GM12878 (cell line): Measurements from ENCODE around the gene MMP15. TPM values are rescaled to one million over a fixed set of nuclear protein-coding genes. Genes with fewer than 3 reads are reported as not detected.

Experiments
- ATAC-seq: fragments of 200-7000 bp; cut with Tn5 transposase; 3 replicates; pipeline ENCODE4 v1.9.1; 2020; ENCODE audit warnings: mild to moderate bottlenecking, moderate library complexity
- BruUV-seq: library from RNA; stranded (reverse); fragments of 400-500 nt; replicated peaks from 2 replicates; lab custom pipeline; 2021; lab: Mats Ljungman, UMichigan
- CTCF ChIA-PET: fragments of 300-600 bp; sonication (Branson Sonifier 250); formaldehyde crosslinking; extraction: SDS; loops from one replicate; lab custom pipeline; 2021; ENCODE audit warnings: inconsistent platforms; lab: Yijun Ruan, JAX
- POLR2A ChIA-PET: fragments of 350-600 bp; formaldehyde crosslinking; extraction: SDS; loops from one replicate; lab custom pipeline; 2021; ENCODE audit warnings: inconsistent platforms; lab: Charles Lee
- RAD21 ChIA-PET: fragments of 300-600 bp; sonication (Branson Sonifier 250); formaldehyde crosslinking; loops from one replicate; lab custom pipeline; 2023; ENCODE audit warnings: antibody characterized with exemption; ENCODE audit not compliant: unreplicated experiment; lab: Charles Lee
- SMC1A ChIA-PET: fragments of 300-600 bp; sonication (Branson Sonifier 250); formaldehyde crosslinking; loops from one replicate; lab custom pipeline; 2023; ENCODE audit not compliant: unreplicated experiment, uncharacterized antibody; lab: Charles Lee
- DNase-seq: peaks from one replicate; pipeline ENCODE4 v3.0.0-alpha.2; 2011; ENCODE audit warnings: low read depth, low spot score
- FAIRE-seq: peaks from 3 replicates; lab custom pipeline; 2011; peaks lifted over from hg19 to GRCh38; lab: Jason Lieb, UNC
- H2AFZ ChIP-seq: 2 replicates; pipeline ENCODE4 v1.6.0; 2011; ENCODE audit warnings: low read depth, low read length, control low read depth; ENCODE audit not compliant: control insufficient read depth
- H3K27ac ChIP-seq: 2 replicates; pipeline ENCODE4 v1.5.1; 2011; ENCODE audit warnings: control low read depth; ENCODE audit not compliant: control insufficient read depth, insufficient read depth
- H3K27me3 ChIP-seq, 2 experiments: replicated peaks in 1 of 2; 2 replicates each; pipeline versions ENCODE4 v1.6.0 to v1.6.1; 2011; ENCODE audit warnings: low read length in 1 of 2; ENCODE audit not compliant: control insufficient read depth in 2 of 2, insufficient read depth in 2 of 2
- H3K36me3 ChIP-seq, 2 experiments: 2 replicates each; pipeline ENCODE4 v1.5.1; 2011; ENCODE audit warnings: low read length in 1 of 2; ENCODE audit not compliant: control insufficient read depth in 2 of 2, insufficient read depth in 2 of 2
- H3K4me1 ChIP-seq: 2 replicates; pipeline ENCODE4 v1.6.1; 2011; ENCODE audit warnings: mild to moderate bottlenecking, low read length, moderate library complexity, mixed read lengths; ENCODE audit not compliant: control insufficient read depth, insufficient read depth
- H3K4me2 ChIP-seq: 2 replicates; pipeline ENCODE4 v1.6.0; 2011; ENCODE audit warnings: control low read depth; ENCODE audit not compliant: control insufficient read depth, insufficient read depth
- H3K4me3 ChIP-seq: fragments of 200-600 bp; sonication (generic); 2 replicates; pipeline ENCODE4 v1.5.1; 2016
- H3K79me2 ChIP-seq: 2 replicates; pipeline ENCODE4 v1.6.0; 2011; ENCODE audit warnings: low read length; ENCODE audit not compliant: control insufficient read depth, insufficient read depth
- H3K9ac ChIP-seq: 2 replicates; pipeline ENCODE4 v1.8.0; 2011; ENCODE audit warnings: low read length, control low read depth, mixed read lengths; ENCODE audit not compliant: control insufficient read depth, insufficient read depth
- H3K9me3 ChIP-seq: replicated peaks from 3 replicates; pipeline ENCODE4 v1.5.1; 2011; ENCODE audit warnings: mild to moderate bottlenecking, low read length; ENCODE audit not compliant: control insufficient read depth, insufficient read depth
- H4K20me1 ChIP-seq: 2 replicates; pipeline ENCODE4 v1.6.0; 2011; ENCODE audit not compliant: control insufficient read depth, insufficient read depth
- CBX3 ChIP-seq: fragments of 200-600 bp; sonication (generic); IDR thresholded peaks from 2 replicates; pipeline ENCODE4 v1.6.1; 2016; ENCODE audit warnings: low read depth, borderline replicate concordance
- GATAD2B ChIP-seq: fragments of 450-650 bp; conservative IDR thresholded peaks from 2 replicates; pipeline ENCODE4 v1.6.1; 2017; ENCODE audit warnings: low read depth, mild to moderate bottlenecking, moderate library complexity
- PAX5 ChIP-seq: IDR thresholded peaks from 2 replicates; pipeline ENCODE4 v1.6.1; 2011; ENCODE audit warnings: low read depth, low read length, borderline replicate concordance
- PAX8 ChIP-seq: fragments of 450-650 bp; IDR thresholded peaks from 2 replicates; pipeline ENCODE4 v1.6.1; 2017; ENCODE audit warnings: mild to moderate bottlenecking, moderate library complexity
- RFX5 ChIP-seq: IDR thresholded peaks from 2 replicates; pipeline ENCODE4 v1.6.1; 2011; ENCODE audit warnings: low read depth, low read length, improper control_type of control experiment
- SMARCA5 ChIP-seq: fragments of 450-650 bp; IDR thresholded peaks from 2 replicates; pipeline ENCODE4 v1.6.1; 2017; ENCODE audit warnings: mild to moderate bottlenecking
- ZNF207 ChIP-seq: fragments of 450-650 bp; IDR thresholded peaks from 2 replicates; pipeline ENCODE4 v1.6.1; 2014; ENCODE audit warnings: antibody characterized with exemption, mild to moderate bottlenecking, borderline replicate concordance
- WGBS: methylation state at CpG from one replicate; pipeline ENCODE4 v1.1.6; 2016; ENCODE audit warnings: low lambda C conversion rate; ENCODE audit not compliant: insufficient replicate concordance, insufficient coverage; ENCODE audit errors: missing lambda C conversion rate; 5-methylcytosine and 5-hydroxymethylcytosine counted together
- in situ Hi-C: fragments of 300-500 bp; cut with MboI; formaldehyde crosslinking; loops from 9 replicates; pipeline ENCODE4 v1.14.3; 2018; ENCODE audit warnings: mixed read lengths
- intact Hi-C: fragments of 100-400 bp; cut with micrococcal nuclease; formaldehyde crosslinking; loops from one replicate; pipeline ENCODE4 v1.14.2; 2022; ENCODE audit not compliant: unreplicated experiment
- polyA plus RNA-seq, 11 experiments: library from polyadenylated mRNA; depleted of rRNA in 4 of 11; unstranded in 6 of 11; stranded (reverse) in 5 of 11; fragments of >200 nt; fragmentation: Nextera tagmentation in 4 of 11; fragmentation: Illumina TruSeq in 1 of 11; extraction: Ambion mirVana in 4 of 11; extraction: Trizol in 1 of 11; gene quantifications; 1 replicate in 1 of 11; 2 replicates in 10 of 11; pipeline versions ENCODE4 v1.2.1 to v1.2.3, GENCODE V29; 2011 to 2016; ENCODE audit warnings: inconsistent platforms in 2 of 11, missing spikeins in 2 of 11, low read depth in 1 of 11
- total RNA-seq, 4 experiments: library from RNA; depleted of rRNA in 3 of 4; stranded (reverse); fragments of >200 nt in 3 of 4; fragmentation: Illumina TruSeq in 1 of 4; extraction: Trizol in 1 of 4; gene quantifications; 2 replicates each; pipeline versions ENCODE4 v1.2.1 to v1.2.3, GENCODE V29; 2013 to 2021
- TF ChIP-seq, protein P1 (sequence below): IDR thresholded peaks from 2 replicates; pipeline ENCODE4 v1.6.1; 2011; ENCODE audit warnings: borderline replicate concordance, low read depth, mild to moderate bottlenecking, moderate library complexity, mixed read lengths, low read length; ENCODE audit not compliant: insufficient read depth; ENCODE audit errors: extremely low read length
- TF ChIP-seq, protein P2 (sequence below): IDR thresholded peaks from 2 replicates; pipeline ENCODE4 v1.6.1; 2011; ENCODE audit warnings: low read depth, mild to moderate bottlenecking, low read length, moderate library complexity, borderline replicate concordance; ENCODE audit errors: extremely low read depth
- TF ChIP-seq, protein P3 (sequence below): fragments of 450-650 bp; IDR thresholded peaks from 2 replicates; pipeline ENCODE4 v1.6.1; 2018; ENCODE audit warnings: borderline replicate concordance, mild to moderate bottlenecking; ENCODE audit not compliant: partially characterized antibody

MMP15 gene
- total and polyA plus RNA-seq, 10 of the 15 experiments (the other 5 are each of a cell fraction or from before 2014, with no cell fraction given): 0.08 to 0.56 (median 0.10) TPM; not detected in 7

DNA sequence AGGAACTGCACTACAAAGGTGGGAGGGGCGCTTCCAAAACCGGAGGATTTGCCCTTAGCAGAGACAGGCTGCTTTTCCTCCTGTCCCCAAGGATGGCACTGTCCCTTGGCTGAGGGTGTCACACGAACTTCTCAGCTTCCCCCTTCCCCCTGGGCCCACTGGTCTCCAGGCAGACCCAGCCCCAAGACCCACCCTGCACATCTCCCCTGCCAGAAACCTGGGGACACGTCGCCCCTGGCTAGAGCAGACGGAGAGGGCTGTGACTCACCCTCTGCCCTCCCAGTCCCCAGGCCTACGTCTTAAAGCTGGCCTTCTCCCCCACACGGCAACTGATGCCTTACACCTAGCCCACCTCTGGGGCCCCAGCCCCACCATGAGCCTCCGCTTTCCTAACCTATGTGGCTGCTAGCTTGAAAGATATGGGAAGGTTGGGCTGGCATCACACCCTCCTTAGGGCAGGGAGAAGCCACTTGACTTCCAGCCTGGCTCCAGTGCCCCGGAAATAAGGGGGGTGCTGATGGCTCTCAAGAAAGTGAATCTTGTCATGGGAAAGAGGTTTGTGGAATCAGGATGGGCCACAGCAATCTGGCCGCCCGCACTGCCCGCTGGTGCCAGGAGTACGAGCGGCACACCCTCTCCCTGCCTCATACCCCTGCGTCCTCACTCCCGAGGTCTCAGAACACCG is 29.7 kb upstream of the MMP15 start:
- 89% methylated on average over 18 of the region's 18 CpGs for WGBS
- Histone ChIP-seq H3K79me2 (peaks cover 4% of the 10 kb centered on the region), H3K27ac (no peak overlapping the region), H3K4me2 (no peak overlapping the region), H3K4me1 (peaks cover 5% of the 10 kb centered on the region), H2AFZ (no peak overlapping the region), H3K36me3 (no peaks in the 10 kb centered on the region; a peak in 1 of 4 replicates)
- DNase-seq: no peak
- POLR2A ChIA-PET: no interaction called here
- BruUV-seq: no TSS peak
- ATAC-seq: no peak
- in situ Hi-C loops: no loop called here
- intact Hi-C loops: no loop called here
- TF ChIP-seq, protein P1, sequence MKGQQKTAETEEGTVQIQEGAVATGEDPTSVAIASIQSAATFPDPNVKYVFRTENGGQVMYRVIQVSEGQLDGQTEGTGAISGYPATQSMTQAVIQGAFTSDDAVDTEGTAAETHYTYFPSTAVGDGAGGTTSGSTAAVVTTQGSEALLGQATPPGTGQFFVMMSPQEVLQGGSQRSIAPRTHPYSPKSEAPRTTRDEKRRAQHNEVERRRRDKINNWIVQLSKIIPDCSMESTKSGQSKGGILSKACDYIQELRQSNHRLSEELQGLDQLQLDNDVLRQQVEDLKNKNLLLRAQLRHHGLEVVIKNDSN: no peak
- no peak for TF ChIP-seq PAX8
- no peak for TF ChIP-seq SMARCA5
- no peak for TF ChIP-seq PAX5
- TF ChIP-seq, protein P2, sequence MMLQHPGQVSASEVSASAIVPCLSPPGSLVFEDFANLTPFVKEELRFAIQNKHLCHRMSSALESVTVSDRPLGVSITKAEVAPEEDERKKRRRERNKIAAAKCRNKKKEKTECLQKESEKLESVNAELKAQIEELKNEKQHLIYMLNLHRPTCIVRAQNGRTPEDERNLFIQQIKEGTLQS: no peak
- no peak for TF ChIP-seq CBX3
- TF ChIP-seq, protein P3, sequence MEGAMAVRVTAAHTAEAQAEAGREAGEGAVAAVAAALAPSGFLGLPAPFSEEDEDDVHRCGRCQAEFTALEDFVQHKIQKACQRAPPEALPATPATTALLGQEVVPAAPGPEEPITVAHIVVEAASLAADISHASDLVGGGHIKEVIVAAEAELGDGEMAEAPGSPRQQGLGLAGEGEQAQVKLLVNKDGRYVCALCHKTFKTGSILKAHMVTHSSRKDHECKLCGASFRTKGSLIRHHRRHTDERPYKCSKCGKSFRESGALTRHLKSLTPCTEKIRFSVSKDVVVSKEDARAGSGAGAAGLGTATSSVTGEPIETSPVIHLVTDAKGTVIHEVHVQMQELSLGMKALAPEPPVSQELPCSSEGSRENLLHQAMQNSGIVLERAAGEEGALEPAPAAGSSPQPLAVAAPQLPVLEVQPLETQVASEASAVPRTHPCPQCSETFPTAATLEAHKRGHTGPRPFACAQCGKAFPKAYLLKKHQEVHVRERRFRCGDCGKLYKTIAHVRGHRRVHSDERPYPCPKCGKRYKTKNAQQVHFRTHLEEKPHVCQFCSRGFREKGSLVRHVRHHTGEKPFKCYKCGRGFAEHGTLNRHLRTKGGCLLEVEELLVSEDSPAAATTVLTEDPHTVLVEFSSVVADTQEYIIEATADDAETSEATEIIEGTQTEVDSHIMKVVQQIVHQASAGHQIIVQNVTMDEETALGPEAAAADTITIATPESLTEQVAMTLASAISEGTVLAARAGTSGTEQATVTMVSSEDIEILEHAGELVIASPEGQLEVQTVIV: no peak
- no peak for TF ChIP-seq RFX5
- TF ChIP-seq ZNF207: no peak
- no peak for TF ChIP-seq GATAD2B
- TF ChIP-seq, all 136 proteins: peak for 0
- Histone ChIP-seq H3K9ac (no peak overlapping the region), H3K27me3 (no peaks in the 10 kb centered on the region), H3K4me3 (no peak overlapping the region), H4K20me1 (no peaks in the 10 kb centered on the region), H3K9me3 (no peaks in the 10 kb centered on the region)
- ChIA-PET CTCF (no interaction called here), RAD21 (no interaction called here), SMC1A (no interaction called here)
- FAIRE-seq: no peak
